Posterior cingulate gyrus (tissue), 11 donors: ENCODE measurements around the gene CLDN15.

Experiments
- DNase-seq, 10 donors: peaks; one replicate each; pipeline versions ENCODE4 v3.0.0 to v3.0.0-alpha.2; 2020 to 2021; ENCODE audit warnings: mixed read lengths in 3 of 10
- intact Hi-C: fragments of 100-400 bp; cut with DNase I; formaldehyde crosslinking; loops from one replicate; pipeline ENCODE4 v1.15.1; 2023

Gene CLDN15

DNA sequence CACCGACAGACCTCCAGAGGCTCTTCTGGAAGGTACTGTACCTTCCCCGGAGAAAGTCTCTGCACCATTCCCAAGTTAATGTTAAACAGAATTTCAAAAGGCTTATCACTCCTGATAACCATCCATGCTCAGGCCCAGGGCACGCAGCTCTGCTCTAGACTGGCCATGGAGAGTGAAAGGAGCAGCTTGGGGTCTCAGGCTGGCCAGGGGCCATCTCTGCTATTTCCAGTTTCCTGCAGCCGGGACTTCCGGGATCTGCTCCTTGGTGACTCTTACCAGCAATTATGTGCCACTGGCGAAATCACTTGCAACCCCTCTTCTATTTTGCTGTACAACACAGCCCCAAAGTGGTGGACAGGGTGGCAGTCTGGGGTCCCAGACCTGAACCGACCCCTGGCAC lies 6.0 kb downstream of the CLDN15 start:
- no peak for DNase-seq
- intact Hi-C loops: loop anchor here (10.0 kb wide), 1 partner anchor 53 kb away; no protein-coding TSS in a partner anchor

DNA sequence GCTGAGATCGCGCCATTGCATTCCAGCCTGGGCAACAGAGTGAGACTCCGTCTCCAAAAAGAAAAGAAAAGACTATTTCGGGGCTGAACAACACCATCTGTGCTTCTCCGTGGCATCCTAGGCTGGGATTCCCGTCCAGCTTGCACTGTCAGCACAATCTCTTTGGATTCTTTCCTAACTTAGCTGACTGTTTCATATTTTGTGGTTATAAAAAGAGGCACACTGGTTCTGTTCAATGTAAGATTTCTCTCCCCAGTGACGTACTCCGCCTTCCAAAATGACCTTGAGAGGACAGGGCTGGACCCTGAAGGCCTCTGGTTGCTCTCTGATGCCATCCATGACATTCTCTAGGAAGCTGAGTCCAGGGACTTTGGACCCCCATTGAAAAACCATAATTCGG lies 10.9 kb downstream of the CLDN15 start:
- intact Hi-C loops: no loop called here
- peak in 4 of 10 donors; percentile 32 to 80 (median 36) for DNase-seq

DNA sequence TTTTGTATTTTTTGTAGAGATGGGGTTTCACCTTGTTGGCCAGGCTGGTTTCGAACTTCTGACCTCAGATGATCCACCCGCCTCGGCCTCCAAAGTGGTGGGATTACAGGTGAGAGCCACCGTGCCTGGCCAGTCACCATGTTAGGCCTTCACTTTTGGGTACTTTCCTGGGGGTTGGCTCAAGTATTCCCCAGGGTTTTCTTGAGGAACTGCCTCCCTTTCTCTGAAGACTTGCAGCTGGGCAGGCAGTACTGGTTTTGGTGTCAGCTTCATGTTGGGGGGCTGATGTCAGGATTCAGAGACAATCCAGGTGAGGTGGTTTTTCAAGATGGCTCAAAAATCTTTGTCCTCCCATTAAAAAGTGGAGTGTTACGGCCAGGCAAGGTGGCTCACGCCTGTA lies 12.0 kb downstream of the CLDN15 start:
- intact Hi-C loops: no loop called here
- DNase-seq: no peak

DNA sequence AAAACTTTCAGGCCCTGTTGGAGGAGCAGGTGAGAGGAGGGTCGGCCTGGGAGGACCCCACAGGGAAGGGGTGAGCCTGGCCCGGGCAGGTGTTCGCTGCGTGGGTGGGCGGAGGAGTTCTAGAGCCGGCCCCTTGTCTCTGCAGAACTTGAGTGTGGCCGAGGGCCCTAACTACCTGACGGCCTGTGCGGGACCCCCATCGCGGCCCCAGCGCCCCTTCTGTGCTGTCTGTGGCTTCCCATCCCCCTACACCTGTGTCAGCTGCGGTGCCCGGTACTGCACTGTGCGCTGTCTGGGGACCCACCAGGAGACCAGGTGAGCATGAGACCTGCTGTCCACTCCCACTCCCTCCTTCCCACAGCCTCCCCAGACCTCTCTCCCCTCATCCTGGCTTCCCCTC lies 14.1 kb downstream of the CLDN15 start:
- DNase-seq: no peak
- intact Hi-C loops: no loop called here

DNA sequence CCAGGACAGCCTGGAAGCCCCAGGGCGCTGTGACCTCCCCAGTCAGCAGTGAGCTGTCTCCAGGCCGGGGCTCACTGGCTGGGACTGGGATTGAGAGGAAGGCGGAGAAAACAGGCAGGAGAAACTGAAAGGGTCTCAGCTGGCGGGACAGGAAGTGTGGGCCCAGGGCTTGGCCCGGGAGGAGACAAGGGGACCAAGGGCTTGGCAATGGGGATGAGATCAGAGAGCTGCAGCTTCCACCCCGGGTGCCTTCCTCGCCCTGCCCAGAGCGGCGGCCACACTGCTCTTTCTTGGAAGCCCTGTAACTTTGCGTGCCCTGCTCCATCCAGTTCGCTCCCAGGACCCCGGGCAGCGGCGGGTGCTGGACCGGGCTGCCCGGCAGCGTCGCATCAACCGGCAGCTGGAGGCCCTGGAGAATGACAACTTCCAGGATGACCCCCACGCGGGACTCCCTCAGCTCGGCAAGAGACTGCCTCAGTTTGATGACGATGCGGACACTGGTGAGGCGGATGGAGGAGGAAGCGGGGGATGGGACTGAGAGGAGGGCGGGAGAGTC lies 15.2 kb downstream of the CLDN15 start:
- intact Hi-C loops: no loop called here
- no peak for DNase-seq

DNA sequence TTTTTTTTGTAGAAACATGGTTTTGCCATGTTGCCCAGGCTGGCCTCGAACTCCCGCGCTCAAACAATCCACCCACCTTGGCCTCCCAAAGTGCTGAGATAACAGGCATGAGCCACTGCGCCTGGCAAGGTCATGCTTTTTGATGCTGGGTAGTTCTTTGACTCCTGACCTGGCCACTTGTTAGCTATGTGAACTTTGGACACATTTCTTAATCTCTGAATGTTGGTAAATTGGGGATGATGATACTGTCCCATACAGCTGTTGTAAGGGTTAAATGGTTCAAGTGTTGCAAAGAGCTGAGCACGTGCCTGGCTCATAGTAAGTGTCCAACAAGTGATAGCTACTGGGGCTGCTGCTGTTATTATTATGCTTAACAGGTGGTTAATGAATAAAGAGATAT lies 17.3 kb downstream of the CLDN15 start:
- DNase-seq: no peak
- intact Hi-C loops: no loop called here

DNA sequence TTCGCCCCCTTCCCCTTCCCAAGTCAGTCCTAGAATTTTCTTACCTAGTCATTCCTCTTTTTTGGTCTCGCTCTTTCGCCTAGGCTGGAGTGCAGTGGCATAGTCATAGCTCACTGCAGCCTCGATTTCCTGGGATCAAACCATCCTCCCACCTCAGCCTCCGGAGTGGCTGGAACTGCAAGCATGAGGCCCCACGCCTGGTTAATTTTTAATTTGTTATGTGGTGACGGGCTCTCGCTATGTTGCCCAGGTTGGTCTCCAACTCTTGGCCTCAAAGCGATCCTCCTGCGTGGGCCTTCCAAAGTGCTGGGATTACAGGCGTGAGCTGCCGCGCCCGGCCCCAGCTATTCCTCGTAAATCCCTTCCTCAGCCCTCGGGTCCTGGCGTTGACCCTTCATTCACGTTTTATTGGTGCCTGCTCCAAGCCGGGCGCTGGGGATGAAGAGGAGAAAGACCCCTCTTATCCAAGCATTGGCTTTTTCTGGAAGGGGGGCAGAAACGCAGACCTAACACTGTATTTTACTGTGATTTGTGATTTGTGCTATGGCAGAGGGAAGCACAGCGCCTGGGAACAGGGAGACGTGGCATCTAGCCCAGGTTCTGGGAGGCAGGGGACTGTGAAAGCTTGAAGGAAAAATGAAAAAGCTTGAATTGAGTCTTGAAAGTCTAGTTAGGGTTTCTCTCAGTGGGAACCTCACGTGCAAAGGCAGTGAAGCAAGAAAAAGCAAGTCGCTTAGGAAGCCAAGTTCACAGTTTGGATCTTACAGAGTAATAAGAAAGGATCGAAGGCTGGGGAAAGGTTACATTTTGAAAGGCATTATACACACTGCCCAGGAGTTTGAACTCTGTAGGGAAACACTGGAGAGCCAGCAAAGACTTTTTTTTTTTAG lies 19.1 kb downstream of the CLDN15 start:
- intact Hi-C loops: no loop called here
- DNase-seq: no peak

DNA sequence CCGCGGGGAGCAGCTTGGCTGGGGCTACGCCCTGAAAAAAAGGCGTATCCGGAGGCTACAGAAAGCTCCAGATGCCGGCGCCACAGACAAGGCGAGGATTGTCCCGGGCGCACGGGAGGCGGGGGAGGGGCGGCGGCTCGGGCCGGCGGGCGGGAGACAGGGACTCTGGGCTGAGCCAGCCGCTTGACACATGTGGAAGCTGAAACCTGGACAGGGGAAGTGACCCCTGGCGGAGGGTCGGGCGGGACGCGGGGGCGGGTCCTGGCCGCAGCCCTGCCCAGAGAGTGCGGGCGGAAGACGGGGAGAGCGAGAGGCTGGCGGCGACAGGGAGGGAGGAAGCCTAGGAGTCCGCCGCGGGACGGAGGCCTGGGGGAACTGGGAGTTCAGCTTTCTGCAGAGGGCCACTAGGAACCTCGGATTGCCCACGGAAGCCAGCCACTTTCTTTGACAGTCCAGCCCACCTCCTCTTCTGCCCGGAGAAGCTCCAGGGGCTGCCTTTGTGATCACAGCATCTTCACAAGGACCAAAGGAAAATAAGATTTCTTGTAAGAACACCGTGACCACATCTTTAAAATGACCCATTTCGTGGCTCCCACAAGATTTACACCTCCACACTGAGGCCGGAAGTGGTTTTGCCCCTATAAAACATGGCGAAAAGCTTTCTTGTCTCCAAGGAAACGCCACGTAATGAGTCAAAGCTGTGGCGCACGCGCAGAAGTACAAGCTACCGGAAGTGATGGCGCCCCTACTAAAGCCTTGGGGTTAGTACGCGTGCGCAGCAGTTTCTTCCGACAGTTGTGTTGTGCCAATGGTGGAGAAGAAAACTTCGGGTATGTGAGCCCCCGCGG lies 20.0 kb downstream of the CLDN15 start, which contains the start of the genes PLOD3 and ZNHIT1:
TSS of gene PLOD3 (minus strand) at position 194 of the 848 bp plus-strand sequence. CDS start 307 bp downstream, outside the sequence.
TSS of gene ZNHIT1 (plus strand) at position 778 of the 848 bp plus-strand sequence. CDS start at position 809, 31 bp downstream.
- peak; percentile 87 to 99 (median 94) for DNase-seq
- intact Hi-C loops: loop anchor here (2.0 kb wide), 1 partner anchor 27 kb away; the partner anchor contains the start of gene FIS1

DNA sequence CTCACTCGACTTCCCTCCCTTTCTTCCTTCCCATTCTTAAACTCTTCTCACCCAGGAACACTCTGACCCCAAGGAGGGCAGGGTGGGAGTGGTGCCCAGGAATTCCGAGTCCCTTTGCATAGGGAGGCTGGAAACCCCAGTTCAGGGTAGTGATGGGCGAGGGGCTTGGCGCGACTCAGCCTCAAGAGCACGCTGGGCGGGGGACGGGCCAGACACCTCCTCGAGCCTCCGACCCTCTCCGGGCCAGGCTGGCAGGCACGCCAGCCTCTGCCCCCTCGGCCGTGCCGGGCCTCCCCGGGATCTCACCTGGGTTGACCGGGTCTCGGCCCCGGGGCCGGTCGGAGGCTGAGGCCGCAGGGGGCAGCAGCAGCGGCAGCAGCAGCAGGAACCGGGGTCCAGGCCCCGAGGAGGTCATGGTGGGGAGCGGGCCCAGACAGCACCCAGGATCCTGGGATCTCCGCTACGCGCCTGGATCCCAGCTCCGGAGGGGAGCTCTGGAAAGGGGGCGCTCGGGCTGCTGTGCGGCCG lies 20.7 kb downstream of the CLDN15 start:
- intact Hi-C loops: loop anchor here (2.0 kb wide), 1 partner anchor 28 kb away; the partner anchor contains the start of gene FIS1
- DNase-seq: no peak

DNA sequence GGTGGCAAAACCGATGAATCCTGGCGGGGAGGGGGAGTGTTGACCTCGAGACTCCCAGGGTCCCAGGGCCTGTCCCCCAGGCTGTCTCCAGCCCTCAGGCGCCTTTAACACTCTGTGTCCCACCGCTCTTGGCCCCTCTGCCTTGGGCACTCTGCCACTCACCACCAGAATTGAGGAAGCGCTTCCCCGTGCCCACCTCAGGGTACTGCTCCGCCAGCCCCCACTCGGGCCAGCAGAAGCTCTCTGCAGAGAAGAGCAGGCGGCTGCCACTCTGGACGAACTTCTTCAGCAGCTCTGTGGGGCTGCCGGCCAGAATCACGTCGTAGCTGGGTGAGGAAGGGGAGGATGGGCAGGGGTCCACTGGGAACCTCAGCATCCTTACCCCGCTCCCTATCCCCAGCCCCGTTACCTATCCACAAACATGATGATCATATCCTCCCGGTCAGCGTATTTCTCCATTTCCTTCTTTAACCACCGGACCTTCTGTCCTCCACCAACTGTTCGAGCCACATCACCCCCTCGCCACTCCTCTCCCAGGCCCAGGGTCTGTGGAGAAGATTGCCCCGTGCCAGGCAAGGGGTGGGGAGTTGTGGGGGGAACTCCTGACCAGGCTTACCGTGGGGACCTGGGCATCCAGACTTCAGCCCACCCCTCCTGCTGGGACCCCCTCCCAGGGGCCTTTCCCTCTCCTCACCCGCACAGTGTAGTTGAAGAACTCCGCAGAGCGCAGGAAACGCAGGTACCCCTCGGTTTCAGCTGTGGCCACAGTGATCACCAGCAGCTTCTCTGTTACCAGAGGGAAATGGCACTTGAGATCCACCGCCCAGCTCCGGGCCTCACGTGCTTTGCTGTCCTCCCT lies 21.4 kb downstream of the CLDN15 start:
- peak in 3 of 10 donors; percentile 20 to 27 (median 25) for DNase-seq
- intact Hi-C loops: loop anchor here (2.0 kb wide), 1 partner anchor 29 kb away; the partner anchor contains the start of gene FIS1

DNA sequence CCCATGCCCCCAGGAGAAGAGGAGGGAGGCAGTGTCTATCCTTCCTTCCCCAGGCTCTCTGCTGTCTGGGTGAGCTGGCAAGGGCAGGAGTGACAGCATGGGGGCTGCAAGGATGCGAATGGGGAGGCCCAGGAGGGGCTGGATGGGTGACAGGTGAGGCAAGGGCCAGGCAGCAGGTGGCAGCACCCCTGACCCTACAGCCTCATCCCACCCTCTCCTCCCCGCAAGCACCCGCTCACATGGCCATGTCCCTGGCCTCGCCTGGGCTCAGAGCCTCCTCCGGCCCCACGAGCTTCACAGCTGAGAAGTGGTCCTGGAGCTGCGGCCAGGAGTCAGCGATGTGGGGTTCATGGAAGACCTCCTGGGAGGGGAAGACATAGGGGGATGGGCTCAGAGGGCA lies 25.6 kb downstream of the CLDN15 start:
- no peak for DNase-seq
- intact Hi-C loops: no loop called here

DNA sequence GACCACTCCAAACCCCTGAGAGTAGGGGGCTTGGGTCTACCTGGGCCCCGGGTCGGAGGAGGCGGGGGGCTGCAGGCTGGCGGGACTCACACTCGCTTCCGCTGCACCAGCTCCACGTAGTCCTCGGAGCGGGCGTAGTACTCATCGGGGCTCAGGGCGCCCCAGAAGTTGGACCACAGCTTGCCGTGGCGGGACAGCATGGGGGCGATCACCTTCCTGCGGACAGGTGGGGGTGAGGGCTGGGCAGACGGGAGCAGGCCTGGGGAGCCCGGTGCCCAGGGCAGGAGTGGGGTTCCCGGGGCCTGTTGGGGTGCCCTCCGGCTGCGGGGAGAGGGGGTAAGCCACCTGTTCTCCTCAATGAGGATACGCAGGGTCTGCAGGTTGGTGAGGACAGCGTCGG lies 26.1 kb downstream of the CLDN15 start:
- DNase-seq: no peak
- intact Hi-C loops: no loop called here

DNA sequence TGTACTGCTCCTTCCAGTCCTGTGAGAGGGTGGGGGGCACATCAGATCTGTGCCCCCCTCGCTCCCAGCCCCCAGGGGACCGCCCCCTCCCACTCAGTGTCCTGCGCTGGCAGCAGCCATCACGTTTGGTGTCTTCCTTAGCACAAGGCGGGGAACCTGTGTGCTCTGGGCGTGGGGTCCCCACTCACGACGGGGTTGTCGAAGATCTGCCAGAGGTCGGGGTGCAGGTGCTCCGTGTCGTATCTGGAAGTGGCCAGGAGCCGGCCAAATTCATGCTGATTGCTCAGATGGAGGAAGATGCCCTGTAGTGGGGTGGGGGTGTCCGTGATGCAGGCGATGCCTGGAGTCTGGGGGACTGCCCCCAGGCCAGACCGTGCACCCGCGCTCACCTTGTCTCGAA lies 27.5 kb downstream of the CLDN15 start:
- DNase-seq: no peak
- intact Hi-C loops: no loop called here

DNA sequence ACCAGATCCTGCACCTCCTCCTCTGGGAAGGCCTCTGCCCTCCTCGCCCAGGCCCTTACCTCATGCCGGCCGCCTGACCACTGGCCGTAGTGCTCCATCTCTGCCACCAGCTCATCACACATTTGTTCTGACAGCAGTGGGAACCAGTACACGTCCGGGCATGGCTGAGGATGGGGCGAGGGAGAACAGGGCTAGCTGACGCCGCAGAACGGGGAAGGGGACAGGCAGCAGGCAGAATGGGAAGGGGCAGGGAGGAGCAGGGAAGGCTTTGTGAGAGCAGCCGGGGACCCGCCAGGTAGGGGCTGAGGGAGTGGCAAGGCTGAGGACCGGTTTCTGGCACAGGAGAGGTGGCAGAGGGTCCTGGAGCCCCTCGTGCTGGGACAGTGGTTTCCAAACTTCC lies 28.8 kb downstream of the CLDN15 start:
- intact Hi-C loops: no loop called here
- no peak for DNase-seq

DNA sequence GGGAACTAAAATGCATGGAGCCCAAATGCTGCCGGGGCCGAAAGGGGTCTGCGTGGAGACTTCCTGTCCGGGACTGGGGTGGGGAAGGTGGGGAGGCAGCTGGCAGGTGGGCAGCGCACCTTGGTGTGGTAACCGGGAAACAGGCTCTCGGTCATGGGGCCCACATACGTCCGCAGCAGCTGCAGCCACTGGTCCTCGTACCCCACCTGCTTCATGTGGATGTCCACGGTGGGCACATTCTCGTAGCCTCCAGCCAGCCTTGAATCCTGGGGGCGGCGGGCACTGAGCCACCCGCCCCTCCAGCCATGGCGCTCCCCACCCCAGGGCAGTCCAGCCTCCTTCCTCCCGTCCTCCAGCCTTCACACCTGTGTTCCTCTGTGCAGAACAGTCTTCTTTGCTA lies 30.1 kb downstream of the CLDN15 start:
- no peak for DNase-seq
- intact Hi-C loops: no loop called here

DNA sequence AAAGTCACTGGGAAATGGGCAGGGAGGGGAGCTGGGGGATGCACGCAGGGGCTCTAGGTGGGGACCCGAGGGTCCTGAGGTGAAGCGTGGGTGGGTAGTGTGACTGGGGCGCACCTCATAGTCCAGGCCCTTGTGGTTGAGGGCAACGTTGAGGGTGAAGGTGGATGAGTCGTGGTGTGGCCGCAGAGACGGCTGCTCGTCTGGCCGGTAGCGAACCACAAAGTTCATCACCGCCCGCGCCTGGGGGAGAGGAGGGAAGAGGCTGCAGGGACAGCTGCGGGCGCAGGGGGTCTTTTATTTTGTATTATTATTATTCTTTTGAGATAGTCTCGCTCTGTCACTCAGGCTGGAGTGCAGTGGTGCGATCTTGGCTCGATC lies 30.9 kb downstream of the CLDN15 start:
- peak in 1 of 10 donors; percentile 43 for DNase-seq
- intact Hi-C loops: no loop called here

DNA sequence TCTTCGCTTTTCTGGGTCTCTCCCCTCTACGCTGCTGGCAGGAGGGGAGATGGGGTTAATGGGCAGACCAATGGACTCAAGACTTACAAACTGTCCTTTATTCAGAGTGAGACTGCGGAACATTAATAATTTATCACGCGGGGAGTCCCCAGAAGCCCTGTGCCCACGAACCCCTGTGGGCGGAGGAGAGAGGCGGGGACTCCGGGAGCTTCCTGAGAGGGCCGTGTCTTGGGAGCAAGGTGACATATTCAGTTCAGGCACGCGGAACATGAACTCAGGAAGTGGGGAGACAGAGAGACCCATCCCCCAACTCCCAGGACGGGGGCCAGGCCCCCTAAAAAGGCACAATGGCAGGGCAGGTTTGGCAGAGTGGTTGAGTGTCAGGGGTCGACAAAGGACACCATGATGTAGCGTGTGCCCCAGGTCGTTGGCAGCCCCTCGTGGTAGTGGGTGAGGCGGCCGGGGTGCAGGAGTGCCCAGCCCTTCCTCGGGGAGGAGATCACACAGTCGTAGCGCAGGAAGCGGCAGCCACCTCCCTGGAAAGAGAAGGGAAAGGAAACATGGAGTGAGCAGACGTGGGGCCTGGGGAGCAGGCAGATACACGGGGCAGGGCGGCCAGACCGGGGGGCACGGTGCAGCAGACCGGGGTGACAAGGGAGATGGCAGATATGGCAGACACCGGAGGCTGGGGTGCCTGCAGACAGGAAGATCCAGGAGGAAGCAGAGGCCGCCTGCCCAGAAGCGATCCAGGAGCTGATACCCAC lies 31.5 kb downstream of the CLDN15 start:
- intact Hi-C loops: no loop called here

More for the DNA sequence above, 31.5 kb downstream of the CLDN15 start:
- no peak for DNase-seq
